Measurements from ENCODE around the gene RFC5.
A peak's percentile ranks its signal among the peaks of the same experiment; 100 is the strongest.
"Not testable (repeated sequence)": the region's sequence is repeated elsewhere in the genome, so short reads cannot be mapped to it uniquely, and the experiment has no call there.

RFC5 gene, protein sequence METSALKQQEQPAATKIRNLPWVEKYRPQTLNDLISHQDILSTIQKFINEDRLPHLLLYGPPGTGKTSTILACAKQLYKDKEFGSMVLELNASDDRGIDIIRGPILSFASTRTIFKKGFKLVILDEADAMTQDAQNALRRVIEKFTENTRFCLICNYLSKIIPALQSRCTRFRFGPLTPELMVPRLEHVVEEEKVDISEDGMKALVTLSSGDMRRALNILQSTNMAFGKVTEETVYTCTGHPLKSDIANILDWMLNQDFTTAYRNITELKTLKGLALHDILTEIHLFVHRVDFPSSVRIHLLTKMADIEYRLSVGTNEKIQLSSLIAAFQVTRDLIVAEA
- total RNA-seq, result 14.4 reads per million, percentile 39 among the genes with 10 or more reads in this experiment

DNA sequence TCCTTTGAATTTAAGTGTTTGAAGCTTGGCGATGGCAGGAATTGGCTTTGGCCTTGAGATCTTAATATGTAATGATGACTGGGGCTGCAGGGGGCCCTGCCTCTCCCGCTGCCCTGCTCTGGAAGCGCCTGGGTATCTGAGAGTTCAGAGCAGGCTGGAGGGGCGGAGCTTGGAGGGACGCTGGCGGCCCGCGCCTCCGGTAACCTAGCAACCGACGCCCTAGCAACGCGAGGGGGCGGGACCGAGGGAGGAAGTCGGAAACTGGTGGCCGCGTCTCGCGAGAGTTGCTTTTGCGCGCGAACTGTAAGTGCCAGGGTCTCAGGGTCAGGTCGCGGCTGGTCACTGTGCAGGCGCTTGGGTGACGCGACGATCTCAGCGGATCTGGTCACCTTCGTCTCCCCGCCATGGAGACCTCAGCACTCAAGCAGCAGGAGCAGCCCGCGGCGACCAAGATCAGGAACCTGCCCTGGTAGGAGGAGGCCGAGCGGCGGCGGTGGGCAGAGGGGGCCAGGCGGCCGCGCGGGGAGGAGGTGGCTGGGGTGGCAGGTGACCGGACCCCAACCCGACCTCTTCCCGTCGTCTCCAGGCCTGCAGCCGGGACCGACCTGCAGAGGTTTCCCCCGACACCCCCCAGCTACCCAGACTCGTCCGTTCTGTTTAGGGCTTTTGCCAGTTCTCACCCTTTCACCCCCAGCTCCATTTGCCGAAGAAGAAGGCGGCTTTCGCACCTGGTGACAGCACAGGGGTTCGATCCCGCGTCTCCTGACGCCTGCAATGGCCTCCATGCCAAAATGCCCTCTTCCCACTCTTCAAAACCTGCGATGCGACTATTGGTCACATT is at the start of gene RFC5:
Gene RFC5 (plus strand): TSS at position 280 of the 841 bp plus-strand sequence. CDS start 125 bp downstream, at position 405.
- DNase-seq, result peak; percentile 98

DNA sequence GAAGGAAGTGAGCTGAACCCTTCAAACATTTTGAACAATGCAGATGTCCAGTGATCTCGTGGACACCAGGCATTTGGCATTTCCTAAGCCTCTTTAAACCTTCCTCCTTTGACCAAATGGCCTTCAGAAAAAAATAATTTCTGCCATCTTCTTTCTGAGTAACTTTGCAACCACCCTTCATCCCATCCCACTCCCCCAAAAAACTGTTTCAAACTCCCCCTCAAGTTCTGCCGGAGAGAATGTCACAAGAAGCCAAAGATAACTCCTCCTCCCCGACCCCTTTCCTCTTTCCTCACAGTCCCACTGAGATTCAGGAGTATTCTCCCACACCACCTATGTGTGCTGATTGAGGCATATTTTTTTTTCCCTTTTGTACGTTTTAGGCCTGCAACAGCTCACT is 49.5 kb upstream of the RFC5 start:
- no peak for DNase-seq

DNA sequence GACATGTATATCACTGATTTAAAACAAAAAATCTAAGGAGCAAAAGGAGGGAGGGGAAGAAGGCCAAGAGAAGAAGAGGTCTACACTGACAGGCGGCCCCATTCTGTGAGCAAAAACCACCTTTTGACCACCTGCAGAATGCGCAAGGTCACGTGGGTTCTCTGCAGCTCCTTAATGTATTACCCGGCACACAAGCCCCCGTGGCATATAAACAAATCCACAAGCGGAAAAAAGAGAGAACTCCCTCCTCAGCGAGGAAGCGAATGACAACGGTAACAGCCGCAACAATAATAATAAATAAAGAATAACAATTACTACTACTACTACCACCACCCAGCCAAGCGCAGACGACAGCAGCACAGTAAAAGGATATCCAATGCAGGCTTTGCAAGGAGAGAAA is 49.0 kb upstream of the RFC5 start:
- DNase-seq, result no peak

DNA sequence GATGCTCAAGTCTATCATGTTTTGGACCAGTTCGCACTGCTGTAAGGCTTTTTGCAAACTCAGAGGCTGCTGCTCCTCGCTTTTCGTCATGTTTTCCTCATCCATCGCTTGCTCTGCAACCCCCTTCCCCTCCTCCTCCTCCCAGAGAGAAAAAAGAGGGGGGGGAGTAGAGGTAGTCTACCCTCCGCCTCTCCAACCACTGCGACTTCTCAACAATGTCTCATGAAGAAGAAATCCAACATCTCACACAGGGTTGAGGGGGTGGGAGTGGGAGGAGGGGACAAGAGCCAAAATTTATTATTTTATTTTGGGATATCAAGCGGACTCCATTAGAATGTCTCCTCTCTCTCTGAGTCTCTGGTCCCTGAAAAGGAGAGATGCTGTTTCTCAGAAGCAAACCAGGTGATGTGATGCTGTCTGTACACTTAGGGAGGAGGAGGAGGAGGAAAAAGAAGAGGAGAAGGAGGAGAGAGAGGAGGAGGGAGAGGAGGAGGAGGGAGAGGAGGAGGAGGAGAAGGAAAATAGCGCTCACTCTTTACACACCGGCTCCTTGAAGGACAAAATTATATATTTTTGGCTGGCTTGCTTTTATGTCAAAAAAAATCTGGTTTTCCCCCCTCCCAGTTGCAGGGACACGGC is 48.2 kb upstream of the RFC5 start:
- no peak for DNase-seq

DNA sequence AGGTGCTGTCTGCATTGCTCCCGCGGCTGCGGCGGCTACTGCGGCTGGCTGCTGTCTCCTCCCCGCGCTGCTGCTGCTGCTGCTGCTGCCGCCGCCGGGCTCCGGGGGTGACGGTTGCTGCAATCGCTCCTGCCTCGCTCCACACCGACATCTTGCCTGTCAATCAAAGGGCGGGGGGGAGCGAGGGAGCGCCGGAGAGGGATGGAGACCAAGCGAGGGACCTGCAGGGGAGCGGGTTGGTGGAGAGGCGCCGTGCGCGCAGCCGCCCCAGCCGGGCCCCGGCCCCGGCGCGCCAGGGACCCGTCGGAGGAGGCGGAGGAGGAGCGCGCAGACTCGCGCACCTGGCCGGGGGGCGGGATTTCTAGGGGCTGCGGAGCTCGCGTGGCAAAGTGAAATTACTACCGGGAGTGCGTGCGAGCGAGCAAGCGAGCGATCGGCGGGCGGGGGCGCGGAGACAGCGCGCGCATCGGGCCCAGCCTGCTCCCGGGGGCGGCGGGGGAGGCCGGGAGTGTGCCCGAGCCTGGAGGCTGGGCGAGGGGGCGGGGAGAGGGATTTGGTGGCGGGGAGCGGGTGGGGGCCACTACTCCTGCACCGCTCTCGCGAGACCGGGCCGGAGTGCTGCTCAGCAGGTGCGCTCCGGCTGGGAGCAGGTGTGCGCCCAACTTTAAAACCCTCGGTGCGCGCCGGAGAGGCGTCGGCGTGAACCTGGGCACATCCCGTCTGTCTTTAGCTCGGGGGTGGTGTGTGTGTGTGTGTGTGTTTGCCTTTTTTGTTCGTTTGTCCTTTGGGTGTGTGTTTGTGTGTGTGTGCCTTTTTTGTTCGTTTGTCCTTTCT is 47.5 kb upstream of the RFC5 start, which contains the start of gene KSR2:
Gene KSR2 (minus strand): TSS at position 165 of the 834 bp plus-strand sequence. CDS start 735 bp downstream, outside the sequence.
- peak; percentile 34 for DNase-seq

DNA sequence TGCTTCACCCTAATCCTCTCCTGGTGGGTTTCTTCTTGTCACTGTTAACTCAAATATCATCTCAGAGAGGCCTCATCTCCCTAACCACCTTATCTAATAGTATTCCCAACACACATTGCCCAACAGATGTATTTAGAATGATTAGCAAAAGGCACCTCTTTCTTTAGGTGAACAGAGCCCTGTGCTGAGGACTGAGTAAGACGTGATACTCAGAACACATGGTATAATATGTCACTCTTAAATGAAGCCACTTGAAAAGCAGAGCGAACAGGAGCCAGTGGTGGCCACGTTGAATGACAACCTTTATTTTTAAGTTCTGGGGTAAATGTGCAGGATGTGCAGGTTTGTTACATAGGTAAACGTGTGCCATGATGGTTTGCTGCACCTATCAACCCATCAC is 46.2 kb upstream of the RFC5 start:
- no peak for DNase-seq

DNA sequence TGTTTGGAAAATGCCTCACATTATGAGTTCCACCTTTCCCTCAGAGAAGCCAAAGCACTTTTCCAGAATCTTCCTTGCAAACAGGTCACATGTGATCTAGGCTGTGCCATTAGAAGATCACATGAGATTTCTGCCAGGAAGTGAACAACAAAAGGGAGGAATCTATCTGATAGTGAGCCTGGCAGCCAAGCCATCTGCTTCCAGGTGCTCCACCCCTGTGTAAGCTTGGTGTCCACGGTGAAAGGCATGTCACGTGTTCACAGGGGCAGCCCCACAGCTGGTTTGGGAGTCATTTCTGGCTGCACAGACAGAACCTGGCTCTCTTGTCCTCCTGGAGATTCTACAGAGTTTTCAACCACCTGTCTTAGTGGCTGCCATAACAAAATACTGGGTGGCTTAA is 44.2 kb upstream of the RFC5 start:
- no peak for DNase-seq

DNA sequence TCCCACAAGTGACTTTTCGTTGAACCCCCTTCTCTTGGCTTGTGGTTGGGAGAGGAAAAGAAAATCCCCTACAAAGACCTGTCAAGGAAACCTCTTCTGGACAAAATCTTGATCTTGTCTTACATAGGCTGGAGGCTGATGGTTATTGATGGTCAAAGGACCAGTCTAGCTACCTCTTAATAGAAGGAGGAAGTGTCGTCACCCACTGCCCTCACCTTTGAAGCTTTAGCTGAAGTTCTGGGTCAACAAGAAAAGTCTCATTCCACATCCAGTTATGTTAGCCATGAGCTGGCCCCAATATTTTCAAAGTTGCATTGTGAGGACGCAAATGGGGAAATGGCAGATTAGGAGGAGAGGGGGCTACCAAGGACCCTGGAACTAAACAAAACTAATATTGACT is 41.5 kb upstream of the RFC5 start:
- no peak for DNase-seq

DNA sequence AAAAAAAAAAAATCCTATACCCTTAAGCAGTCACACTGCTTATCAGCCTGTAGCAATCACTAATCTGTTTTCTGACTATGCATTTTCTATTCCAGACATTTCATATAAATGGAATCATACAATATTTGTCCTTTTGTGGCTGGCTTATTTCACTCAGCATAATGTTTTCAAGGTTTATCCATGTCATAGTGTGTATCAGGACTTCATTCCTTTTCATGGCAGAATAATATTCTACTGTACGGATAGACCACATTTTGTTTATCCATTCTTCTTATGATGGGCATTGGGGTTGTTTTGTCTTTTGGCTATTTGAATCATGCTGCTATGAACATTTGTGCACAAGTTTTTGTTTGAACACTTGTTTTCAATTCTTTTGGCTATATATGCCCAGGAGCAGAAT is 39.1 kb upstream of the RFC5 start:
- DNase-seq, result no peak

DNA sequence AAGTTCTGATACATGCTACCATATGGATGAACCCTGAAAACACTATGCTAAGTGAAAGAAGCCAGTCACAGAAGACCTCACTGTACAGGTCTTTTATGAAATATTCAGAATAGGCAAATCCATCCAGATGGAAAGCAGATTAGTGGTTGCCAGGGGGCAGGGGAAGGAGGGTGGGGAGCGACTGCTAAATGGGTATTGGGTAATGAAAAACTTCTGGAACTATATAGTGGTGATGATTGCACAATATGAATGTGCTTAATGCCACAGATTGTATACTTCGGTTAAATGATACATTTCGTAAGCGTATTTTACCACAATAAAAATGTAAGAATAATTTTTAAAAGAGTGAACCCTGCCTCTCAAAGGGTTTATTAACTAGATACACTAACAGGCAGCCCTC is 35.9 kb upstream of the RFC5 start:
- DNase-seq, result no peak

DNA sequence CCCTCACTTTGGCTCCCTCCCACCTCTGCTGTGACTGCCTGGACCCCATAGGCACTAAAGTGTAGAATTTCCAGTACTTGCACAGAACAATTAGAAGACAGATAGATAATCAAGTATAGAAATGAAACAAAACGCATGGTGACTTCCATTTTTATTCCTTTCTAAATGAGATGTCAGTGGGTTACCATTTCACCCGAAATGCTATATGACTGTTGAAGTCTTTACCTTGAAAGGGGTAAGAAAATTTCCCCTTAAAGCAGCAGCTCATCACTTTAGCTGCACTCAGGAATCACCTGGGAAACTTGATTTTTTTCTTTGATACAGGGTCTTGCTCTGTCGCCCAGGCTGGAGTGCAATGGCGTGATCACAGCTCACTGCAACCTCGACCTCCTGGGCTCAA is 35.2 kb upstream of the RFC5 start:
- DNase-seq, result no peak

DNA sequence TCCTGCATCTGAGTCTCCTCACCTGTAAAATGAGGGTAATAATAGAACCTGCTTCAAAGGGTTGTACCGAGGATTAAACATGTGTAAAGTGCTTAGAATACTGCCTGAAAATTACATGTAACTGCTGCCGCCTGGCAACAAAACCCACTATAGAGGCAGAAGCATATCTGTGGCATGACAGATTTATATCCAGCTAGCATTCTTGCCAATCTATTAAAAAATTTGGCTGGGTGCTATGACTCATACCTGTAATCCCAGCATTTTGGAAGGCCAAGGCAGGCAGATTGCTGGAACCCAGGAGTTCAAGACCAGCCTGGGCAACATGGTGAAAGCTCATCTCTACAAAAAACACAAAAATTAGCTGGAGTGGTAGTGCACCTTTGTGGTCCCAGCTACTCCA is 31.3 kb upstream of the RFC5 start:
- no peak for DNase-seq

DNA sequence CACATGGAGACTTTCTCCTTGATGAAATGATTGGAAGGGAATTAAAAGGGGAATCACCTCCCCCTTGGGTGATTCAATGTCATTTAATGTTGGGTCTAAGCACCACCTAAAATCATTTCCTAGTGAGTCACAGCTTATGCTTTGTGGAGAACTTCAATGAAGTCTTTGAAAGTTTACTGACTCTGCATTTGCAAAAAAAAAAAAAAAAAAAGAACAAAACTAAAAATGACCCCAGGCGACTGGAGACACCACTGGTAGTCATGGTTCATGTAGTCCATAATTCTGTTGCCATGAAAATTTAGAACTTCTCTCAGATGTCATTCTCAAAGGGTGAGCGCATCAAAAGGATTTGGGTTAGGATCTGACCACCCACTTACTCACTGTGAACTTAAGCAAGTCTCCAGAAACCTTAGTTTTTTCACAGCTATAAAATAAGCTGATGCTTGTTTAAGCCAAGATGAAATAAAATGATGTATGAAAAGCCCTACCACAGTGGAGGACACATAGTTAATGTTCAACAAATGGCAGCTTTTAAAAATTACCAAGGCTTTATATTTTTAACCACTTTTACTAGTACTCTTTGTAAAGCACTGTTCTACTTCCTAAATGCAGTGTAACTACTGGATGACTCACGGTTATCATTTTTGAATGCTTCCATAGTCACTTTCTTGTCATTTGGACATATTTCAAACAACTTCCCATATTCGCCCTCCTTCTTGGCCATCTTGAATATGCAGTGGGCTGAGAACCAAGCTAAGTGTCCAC is 29.6 kb upstream of the RFC5 start:
- DNase-seq, result no peak

DNA sequence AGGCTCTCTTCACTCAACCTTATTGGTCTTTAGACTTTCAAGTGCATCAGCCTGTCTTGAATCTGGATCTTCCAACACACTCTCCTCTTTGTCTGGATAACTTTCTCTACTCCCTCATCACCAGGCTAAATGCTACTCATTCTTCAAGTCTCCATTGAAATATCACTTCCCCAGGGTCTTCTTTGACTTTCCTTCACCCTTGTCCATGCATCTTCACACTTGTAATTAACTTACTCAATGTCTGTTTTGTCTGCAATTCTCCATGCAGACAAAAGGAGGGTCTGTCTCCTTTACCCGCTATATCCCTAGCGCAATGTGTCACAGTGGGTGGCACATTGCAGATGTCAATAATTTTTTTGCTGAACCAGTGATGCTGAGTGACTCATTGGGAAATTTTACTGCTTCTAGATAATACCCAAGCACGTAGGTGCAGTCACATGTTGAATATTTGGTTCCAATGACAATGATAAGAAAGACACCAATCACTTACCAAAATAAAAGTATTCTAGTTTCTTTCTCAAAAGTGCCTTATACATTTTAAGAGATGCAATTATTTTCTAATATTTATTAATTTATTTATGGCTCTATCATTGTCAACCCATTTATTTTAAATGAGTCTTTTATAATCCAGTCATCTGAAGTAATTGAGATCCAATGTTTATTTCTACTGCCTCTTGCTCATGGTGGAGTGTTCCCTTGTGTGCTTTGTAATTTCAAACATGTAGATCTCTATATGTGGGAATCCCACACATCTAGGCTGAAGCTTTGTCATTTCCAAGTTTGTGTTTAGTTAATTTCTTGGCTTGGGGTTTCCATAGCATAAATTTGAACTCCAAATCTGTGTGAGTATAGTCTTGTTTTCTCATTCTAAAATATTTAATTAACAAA is 21.7 kb upstream of the RFC5 start:
- no peak for DNase-seq

DNA sequence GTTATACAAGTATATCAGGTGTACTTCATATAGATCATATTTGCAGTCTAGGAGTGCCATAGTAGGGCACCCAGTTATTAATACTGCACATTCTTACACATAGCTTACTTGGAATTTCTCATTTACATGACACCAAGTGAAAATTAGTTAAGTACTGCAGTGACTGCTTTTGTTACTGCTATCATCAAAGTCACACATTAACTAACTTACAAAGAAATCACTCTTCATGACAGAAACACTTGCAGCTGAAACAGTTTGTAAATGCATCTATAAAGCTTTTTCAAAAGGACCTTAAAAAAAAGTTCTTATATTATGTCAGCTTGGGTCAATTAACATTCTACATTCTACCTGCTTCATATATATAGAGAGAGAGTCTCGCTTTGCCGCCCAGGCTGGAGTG is 17.8 kb upstream of the RFC5 start:
- DNase-seq, result no peak

DNA sequence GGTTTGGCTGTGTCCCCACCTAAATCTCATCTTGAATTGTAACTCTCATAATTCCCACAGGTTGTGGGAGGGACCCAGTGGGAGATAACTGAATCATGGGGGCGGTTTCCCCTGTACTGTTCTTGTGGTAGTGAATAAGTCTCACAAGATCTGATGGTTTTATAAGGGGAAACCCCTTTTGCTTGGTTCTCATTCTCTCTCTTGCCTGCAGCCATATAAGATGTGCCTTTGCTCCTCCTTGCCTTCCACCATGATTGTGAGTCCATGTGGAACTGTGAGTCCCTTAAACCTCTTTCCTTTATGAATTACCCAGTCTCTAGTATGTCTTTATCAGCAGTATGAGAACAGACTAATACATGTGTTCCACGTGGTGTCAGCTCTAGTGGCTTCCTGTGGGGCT is 16.7 kb upstream of the RFC5 start:
- DNase-seq, result not testable (repeated sequence)

DNA sequence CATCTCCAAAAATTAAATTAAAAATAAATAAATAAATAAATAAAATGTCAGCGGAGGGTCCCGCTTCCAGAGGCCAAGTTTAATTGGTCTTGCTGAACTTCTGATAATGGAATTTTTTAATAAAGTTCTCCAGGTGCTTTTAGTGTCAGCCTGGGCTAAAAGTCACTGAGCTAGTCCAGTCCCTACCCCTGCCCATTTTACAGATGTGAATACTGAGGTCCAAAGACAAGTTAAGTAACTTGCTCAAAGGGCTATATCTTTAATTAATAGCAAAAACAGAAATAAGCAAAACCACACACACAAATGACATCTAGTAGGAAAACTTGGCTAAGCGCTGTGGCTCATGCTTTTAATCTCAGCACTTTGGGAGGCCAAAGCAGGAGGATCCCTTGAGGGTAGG is 5.6 kb upstream of the RFC5 start:
- DNase-seq, result no peak

DNA sequence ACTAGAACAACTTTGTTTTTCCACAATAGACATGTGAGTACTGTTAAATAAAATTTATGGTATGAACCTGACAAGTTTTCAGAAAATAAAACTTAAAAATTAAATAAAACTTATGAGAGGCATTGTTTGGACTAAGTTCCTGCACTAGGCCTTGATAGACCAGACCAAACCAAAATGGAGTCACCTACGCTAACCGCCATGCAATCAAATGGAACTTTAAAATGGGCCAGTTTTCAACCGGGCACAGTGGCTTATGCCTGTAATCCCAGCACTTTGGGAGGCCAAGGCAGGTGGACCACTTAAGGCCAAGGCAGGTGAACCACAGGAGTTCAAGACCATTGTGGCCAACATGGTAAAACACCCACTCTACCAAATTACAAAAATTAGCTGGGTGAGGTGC is 5.1 kb upstream of the RFC5 start:
- no peak for DNase-seq

DNA sequence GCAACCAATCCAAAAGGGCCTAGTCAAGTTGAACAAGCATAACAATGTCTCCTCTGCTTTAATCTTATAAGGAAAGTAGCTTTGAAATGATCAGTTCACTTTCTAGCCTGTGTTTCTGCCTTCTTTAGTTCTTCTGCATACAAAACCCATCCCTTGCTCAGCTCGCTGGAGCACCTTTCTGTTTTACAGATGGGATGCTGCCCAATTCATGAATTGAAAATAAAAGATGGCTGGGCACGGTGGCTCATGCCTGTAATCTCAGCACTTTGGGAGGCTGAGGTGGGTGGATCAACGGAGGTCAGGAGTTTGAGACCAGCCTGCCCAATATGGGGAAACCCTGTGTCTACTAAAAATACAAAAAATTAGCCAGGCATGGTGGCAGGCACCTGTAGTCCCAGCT is 4.5 kb upstream of the RFC5 start:
- no peak for DNase-seq

DNA sequence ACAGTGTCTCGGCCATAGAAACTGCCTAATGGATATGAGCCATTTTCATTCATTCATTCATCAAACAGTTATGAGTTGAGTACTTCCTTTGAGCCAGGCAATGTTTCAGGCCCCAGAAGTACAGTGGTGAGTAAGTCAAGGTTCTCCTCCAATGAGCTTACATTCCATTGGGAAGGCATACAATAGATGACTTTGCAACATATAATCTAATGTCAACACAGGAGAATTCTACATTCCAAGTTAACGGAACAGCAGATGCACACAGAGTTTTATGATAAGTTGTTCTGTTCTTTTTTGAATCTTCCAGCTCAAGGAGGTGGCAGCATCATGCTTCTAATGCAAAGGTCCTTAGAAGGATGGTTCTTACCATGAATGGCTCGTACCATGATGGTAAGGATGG is 3.2 kb upstream of the RFC5 start:
- no peak for DNase-seq

DNA sequence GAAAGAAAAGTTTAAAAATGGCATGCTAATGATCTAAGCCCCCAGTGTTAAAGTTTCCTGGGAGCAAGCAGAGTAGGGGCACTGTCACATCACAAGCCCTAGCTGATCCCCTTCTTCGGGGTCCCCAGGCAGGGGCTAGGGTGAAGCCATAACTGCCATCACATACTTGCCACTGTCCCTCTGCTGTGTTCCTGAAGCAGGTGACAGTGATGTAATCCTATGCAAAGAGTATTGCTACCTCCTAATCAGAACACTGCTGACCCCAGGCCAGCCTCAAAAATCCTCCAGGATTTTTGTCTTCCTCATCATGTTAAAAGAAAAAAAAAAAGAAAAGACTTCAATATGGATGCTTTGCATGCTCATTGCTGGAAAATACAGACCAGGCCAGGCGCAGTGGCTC is 1.2 kb upstream of the RFC5 start:
- no peak for DNase-seq

Data from effector CD4-positive, alpha-beta T cell (primary cell).